ENCODE data around the gene PAPPA. TPM values are rescaled to one million over a fixed set of nuclear protein-coding genes. Genes with fewer than 3 reads are reported as not detected.

PAPPA gene
- total RNA-seq, 1 donor from 2014 or later, result 2.9 TPM

- peaks cover 9% of the 10 kb centered on the region for H3K4me1 Mint-ChIP-seq
- no peaks in the 10 kb centered on the region for H3K36me3 Mint-ChIP-seq
- H3K9me3 Mint-ChIP-seq, result peaks cover 5% of the 10 kb centered on the region
- peaks cover 2% of the 10 kb centered on the region for H3K27me3 Mint-ChIP-seq (ENCODE audit: low read depth)
- no peak overlapping the region for H3K4me3 Mint-ChIP-seq
- no peak overlapping the region for H3K27ac Mint-ChIP-seq
- TF ChIP-seq CTCF (IDR thresholded peaks at IDR 0.05; ENCODE audit: unreplicated experiment), result no peak
- DNase-seq (ENCODE audit: low spot score in 2 of 2, unreplicated experiment in 2 of 2), result no peak
Measured at GRCh38 chr9:116166713-116167112, 13.1 kb downstream of the PAPPA start.

- Mint-ChIP-seq H3K36me3 (no peaks in the 10 kb centered on the region), H3K27ac (no peak overlapping the region), H3K27me3 (ENCODE audit: low read depth) (peaks cover 3% of the 10 kb centered on the region), H3K4me3 (no peak overlapping the region), H3K9me3 (peaks cover under 1% of the 10 kb centered on the region), H3K4me1 (peaks cover 10% of the 10 kb centered on the region)
- TF ChIP-seq CTCF (IDR thresholded peaks at IDR 0.05; ENCODE audit: unreplicated experiment), result no peak
- no peak for DNase-seq (ENCODE audit: low spot score in 2 of 2, unreplicated experiment in 2 of 2)
Measured at GRCh38 chr9:116168231-116168630, 14.6 kb downstream of the PAPPA start.

GRCh38 chr9:116172216-116172615 lies 18.6 kb downstream of the PAPPA start:
- Mint-ChIP-seq H3K36me3 (no peaks in the 10 kb centered on the region), H3K27me3 (ENCODE audit: low read depth) (peaks cover 3% of the 10 kb centered on the region), H3K9me3 (no peaks in the 10 kb centered on the region), H3K4me1 (peaks cover 7% of the 10 kb centered on the region), H3K4me3 (no peak overlapping the region), H3K27ac (no peak overlapping the region)
- TF ChIP-seq CTCF (IDR thresholded peaks at IDR 0.05; ENCODE audit: unreplicated experiment), result no peak
- DNase-seq (ENCODE audit: low spot score in 2 of 2, unreplicated experiment in 2 of 2), result no peak

GRCh38 chr9:116174347-116174746 lies 20.8 kb downstream of the PAPPA start:
- DNase-seq (ENCODE audit: low spot score in 2 of 2, unreplicated experiment in 2 of 2), result no peak
- peaks cover 3% of the 10 kb centered on the region for H3K27me3 Mint-ChIP-seq (ENCODE audit: low read depth)
- peaks cover 7% of the 10 kb centered on the region for H3K4me1 Mint-ChIP-seq
- no peaks in the 10 kb centered on the region for H3K36me3 Mint-ChIP-seq
- H3K4me3 Mint-ChIP-seq, result no peak overlapping the region
- no peak overlapping the region for H3K27ac Mint-ChIP-seq
- H3K9me3 Mint-ChIP-seq, result no peaks in the 10 kb centered on the region
- no peak for TF ChIP-seq CTCF (IDR thresholded peaks at IDR 0.05; ENCODE audit: unreplicated experiment)

GRCh38 chr9:116175614-116176013 lies 22.0 kb downstream of the PAPPA start:
- TF ChIP-seq CTCF (IDR thresholded peaks at IDR 0.05; ENCODE audit: unreplicated experiment), result no peak
- H3K4me3 Mint-ChIP-seq, result no peak overlapping the region
- H3K27ac Mint-ChIP-seq, result no peak overlapping the region
- H3K4me1 Mint-ChIP-seq, result peaks cover 9% of the 10 kb centered on the region
- no peaks in the 10 kb centered on the region for H3K9me3 Mint-ChIP-seq
- H3K36me3 Mint-ChIP-seq, result no peaks in the 10 kb centered on the region
- H3K27me3 Mint-ChIP-seq (ENCODE audit: low read depth), result peaks cover 5% of the 10 kb centered on the region
- no peak for DNase-seq (ENCODE audit: low spot score in 2 of 2, unreplicated experiment in 2 of 2)

Data from mesothelial cell of epicardium (in vitro differentiated cells).